Esophagus squamous epithelium (tissue), 4 donors: ENCODE results near the gene HIPK4.

Experiments
- POLR2A ChIP-seq, 4 donors: fragments of 450-650 bp; IDR thresholded peaks; one replicate each; pipeline ENCODE4 v1.6.1; 2017; ENCODE audit warnings: antibody characterized with exemption in 4 of 4, mild to moderate bottlenecking in 4 of 4, moderate library complexity in 3 of 4
- TF ChIP-seq, protein P1 (sequence below), 6 experiments: fragments of 450-650 bp in 4 of 6; fragments of 200-600 bp in 2 of 6; sonication (generic) in 2 of 6; IDR thresholded peaks; one replicate each; pipeline ENCODE4 v1.5.1; 2016 to 2019; ENCODE audit warnings: antibody characterized with exemption in 6 of 6, mild to moderate bottlenecking in 4 of 6, moderate library complexity in 4 of 6

DNA sequence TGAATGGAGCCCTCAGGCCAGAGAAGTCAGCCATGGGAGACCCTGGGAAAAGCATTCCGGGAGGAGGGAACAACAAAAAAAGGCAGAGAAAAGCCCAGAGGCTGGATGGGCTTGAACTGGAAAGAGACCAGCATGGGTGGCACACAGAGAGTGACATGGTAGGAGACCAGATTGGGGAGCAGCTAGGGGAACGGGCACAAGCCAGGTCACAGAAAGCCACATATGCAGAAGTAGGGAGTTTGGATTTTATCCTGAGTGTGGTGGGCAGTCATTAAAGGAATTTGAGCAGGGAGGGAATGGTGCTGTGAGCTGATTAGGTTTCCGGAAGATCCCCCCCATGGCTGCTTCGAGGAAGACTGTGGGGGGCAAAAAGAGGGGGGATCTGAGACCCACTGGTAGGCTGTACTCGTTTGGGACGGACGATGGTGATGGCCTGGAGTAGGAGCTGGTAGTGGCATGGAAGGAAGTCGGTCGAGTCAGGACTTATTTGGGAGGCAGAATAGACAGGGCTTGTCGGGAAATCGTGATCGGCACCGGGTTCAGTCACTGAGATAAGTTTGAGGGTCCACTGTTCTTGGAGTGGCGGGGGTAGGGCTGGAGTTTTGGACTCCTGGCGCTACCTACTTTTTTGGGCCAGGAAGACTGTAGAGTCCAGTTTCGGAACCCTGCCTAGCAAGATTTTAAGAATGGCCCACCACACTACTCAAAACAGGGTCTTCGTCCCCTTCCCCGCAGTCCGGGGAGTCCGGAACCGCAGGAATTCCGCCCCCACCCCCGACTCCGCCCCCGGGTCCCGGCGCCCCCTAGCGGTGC lies 34.9 kb upstream of the HIPK4 start:
- TF ChIP-seq, protein P1, sequence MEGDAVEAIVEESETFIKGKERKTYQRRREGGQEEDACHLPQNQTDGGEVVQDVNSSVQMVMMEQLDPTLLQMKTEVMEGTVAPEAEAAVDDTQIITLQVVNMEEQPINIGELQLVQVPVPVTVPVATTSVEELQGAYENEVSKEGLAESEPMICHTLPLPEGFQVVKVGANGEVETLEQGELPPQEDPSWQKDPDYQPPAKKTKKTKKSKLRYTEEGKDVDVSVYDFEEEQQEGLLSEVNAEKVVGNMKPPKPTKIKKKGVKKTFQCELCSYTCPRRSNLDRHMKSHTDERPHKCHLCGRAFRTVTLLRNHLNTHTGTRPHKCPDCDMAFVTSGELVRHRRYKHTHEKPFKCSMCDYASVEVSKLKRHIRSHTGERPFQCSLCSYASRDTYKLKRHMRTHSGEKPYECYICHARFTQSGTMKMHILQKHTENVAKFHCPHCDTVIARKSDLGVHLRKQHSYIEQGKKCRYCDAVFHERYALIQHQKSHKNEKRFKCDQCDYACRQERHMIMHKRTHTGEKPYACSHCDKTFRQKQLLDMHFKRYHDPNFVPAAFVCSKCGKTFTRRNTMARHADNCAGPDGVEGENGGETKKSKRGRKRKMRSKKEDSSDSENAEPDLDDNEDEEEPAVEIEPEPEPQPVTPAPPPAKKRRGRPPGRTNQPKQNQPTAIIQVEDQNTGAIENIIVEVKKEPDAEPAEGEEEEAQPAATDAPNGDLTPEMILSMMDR (IDR thresholded peaks at IDR 0.05) = peak in 1 of 6 experiments; percentile 81
- no peak for TF ChIP-seq POLR2A (IDR thresholded peaks at IDR 0.05)
